ENCODE data around the gene POLR1H.
A peak's percentile ranks its signal among the peaks of the same experiment; 100 is the strongest.
"Not testable (repeated sequence)": the region's sequence is repeated elsewhere in the genome, so short reads cannot be mapped to it uniquely, and the experiment has no call there.

Gene POLR1H

DNA sequence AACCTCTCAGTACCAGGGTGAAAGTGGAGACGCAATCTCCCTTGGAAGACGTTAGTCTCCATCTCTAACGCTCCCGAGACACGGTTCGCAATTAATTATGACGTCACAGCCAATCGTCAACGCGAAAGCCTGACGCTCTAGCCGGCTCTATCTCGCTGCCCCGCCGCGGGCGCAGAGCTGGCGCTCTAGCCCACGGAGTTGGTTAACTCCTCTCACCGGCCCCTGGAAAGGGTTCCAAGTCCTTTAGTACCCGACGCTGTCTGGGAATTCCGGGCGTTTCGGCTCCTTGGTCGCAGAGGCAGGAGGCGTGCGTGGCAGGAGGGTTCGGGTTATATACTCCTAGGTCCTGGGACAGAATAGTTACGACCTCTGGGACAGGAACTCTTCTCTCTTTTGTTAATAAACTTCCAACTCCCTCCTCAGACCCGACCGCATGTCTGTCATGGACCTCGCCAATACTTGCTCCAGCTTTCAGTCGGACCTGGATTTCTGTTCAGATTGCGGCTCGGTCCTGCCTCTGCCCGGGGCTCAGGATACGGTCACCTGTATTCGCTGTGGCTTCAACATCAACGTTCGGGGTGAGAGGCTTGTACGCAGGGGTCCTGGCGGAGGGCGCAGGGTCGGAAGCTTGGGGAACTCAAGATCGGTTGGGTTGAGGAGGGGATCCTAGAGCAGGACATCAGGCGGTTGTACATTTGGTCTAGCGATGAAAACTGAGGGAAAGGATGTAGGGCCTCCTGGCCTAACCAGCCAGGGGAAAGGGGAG lies at the start of gene POLR1H:
POLR1H (plus strand) TSS at position 174 of the 766 bp plus-strand sequence; CDS start at position 434, 260 bp downstream.
- peak; percentile 87 for DNase-seq

DNA sequence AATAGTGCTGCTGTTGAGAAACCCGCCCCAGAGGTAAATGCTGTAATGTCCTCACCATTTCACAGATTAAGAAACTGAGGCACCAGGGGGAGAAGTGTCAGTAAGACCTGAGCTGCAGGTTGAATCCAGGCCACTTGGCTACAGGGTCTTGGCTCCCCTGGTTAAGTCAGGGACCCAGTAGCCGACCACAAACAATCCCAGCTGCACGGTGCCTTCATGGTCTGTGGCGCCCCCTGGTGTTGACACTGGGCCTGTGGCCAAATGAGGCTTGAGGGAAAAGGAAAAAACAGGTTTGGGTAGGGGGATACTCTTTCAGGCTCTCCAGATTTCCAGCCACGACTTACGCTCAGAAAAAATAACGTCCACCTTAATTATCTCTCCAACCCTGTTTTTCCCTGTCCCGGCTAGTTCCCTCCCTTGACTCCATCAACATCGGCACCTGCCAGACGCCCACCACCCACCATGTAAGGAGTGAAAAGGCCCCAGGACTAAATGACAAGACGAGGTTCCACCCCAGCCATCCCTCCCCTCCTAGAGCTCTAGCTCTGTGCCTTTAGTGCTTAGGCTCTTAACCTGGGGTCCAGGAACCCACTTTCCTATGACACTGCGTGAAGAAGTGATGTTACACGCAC lies 47.7 kb upstream of the POLR1H start:
- DNase-seq: peak; percentile 30

GRCh38 chr6:30019819-30020218 lies 41.2 kb upstream of the POLR1H start:
- DNase-seq: no peak

DNA sequence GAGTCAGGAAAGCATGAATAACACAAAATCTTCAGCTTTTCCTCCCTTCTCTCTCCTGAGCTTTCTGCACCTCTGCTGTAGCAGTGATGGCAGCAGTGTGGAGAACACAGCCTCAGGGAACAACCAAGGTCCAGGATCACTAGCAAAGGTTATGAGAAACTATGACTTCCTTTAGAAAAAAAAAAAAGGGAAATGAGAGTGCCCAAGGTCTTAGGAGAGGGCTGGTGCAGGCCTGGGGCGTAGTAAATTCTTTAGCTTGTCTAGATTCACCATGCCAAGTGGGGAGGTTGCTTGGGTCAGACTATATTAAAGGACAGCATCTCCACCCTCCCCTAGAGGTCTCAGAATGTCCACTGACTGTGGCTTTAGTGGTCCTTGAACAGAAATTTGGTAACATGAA lies 40.4 kb upstream of the POLR1H start:
- DNase-seq: no peak

- no peak for DNase-seq
Measured at GRCh38 chr6:30022189-30022588, 38.9 kb upstream of the POLR1H start.

GRCh38 chr6:30022712-30023111 lies 38.4 kb upstream of the POLR1H start:
- not testable (repeated sequence) for DNase-seq

GRCh38 chr6:30025186-30025585 lies 35.9 kb upstream of the POLR1H start:
- no peak for DNase-seq

GRCh38 chr6:30029588-30029987 lies 31.5 kb upstream of the POLR1H start:
- no peak for DNase-seq

DNA sequence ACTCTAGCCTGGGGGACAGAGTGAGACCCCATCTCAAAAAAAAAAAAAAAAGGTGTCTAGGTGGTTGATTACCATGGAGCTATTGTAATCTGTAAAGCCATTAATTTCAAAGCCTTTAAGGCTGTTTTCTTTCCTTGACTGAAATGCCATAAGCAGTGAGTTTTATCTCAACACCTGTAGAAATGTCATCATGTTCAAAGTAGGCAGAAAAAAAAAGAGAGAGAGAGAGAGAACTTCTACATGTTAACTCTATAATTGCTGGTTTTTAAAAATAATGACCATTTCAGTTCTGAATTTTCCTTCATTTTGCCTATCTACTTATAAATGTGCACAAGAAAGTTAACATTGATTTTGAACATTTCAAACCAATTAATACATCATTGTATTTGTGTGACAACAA lies 29.7 kb upstream of the POLR1H start:
- no peak for DNase-seq

DNA sequence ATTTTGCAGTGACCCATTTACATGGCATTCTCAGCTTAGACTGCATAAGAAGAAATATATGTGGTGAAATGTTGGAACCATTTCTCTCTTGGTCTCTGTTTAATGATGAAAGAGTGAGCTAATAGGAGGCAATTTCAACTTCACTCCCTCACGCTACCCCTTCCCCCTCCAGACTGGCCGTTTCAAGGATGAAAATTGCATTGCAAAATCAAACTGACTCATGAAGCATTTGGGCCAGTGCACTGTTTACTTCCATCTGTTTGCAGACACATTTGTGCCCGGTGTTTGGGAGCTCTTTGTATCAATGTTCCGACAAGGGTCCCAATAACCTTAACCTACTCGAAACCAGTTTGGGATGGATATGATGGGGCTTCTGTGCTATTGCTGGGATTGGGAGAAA lies 27.6 kb upstream of the POLR1H start:
- not testable (repeated sequence) for DNase-seq

DNA sequence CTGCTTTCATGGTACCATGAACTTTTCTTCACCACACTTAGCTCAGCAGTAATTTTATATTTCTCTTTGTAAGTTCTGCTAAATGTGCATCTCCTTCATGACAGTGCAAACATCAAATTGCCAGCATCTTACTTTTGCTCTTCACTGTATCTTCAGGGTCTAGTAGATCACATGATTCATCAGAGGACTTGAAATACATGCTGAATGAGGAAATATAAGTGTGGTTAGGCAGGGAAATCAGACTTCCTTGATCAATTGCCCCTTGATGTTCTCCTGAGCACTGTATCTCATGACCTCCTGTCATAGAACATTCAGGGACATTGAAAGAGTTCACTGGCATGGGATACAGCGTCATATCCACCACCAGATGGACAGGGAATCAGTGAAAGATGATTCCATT lies 25.3 kb upstream of the POLR1H start:
- DNase-seq: no peak

DNA sequence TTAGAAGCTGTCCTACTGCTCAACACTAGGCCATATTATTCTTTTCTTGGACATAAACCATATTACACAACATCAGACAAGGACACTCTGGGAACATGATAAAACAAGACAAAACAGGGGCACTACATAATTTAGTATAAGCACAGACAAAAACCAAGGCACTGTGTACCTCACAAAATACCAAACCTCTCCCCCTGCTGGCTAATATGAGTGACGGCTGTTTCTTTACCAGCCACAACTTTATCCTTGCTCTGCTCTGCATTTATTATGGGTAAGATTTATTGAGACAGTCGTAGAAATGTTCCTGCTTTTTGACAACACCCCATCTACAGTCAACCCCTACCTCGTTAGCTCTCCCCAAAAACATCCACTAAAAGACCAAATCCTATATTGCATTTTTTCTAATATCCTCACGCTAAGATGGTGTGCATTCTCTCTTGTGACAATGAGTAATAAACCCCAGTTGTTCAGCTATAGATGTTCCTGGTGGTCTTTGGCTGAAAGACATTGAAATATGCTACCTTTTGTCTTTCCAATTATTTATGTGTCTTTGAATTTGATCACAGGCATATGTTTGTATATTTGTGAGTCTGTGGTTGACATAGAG lies 23.8 kb upstream of the POLR1H start:
- DNase-seq: no peak

DNA sequence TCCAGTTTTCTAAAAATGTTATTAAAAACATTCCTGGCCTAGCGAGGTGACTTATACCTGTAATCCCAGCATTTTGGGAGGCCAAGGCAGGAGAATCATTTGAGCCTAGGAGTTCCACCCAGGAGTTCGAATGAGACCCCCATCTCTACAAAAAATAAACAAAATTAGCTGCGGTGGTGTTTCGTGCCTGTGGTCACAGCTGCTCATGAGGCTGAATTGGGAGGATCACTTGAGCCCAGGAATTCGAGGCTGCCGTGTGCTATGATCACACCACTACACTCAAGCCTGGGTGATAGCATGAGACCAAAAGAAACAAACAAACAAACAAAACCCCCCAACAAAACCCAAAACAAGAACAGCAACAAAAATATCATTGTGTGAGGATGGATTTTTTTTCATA lies 19.8 kb upstream of the POLR1H start:
- no peak for DNase-seq

DNA sequence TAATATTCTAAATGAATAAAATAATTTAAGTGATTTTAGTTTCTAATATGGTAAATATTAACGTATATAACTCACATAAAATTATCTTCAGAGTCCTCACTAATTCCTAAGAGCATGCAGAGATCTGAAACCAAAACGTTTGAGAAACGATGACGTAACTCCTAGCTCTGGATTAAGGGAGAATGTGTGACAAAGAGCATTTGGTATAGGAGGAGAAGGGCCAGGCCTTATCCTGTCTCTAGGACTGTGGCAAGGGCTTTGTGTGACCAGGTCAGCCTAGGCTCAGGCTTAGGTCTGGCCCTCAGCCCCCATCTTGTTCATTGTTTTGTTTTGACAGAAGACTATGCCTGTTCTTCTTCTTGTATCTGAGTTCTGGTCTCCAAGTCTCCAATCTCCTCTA lies 19.2 kb upstream of the POLR1H start:
- DNase-seq: no peak

- no peak for DNase-seq
Measured at GRCh38 chr6:30042476-30042875, 18.6 kb upstream of the POLR1H start.

- no peak for DNase-seq
Measured at GRCh38 chr6:30042914-30043313, 18.2 kb upstream of the POLR1H start.

GRCh38 chr6:30043744-30044143 lies 17.3 kb upstream of the POLR1H start:
- DNase-seq: no peak

- DNase-seq: no peak
Measured at GRCh38 chr6:30044630-30045029, 16.4 kb upstream of the POLR1H start.

DNA sequence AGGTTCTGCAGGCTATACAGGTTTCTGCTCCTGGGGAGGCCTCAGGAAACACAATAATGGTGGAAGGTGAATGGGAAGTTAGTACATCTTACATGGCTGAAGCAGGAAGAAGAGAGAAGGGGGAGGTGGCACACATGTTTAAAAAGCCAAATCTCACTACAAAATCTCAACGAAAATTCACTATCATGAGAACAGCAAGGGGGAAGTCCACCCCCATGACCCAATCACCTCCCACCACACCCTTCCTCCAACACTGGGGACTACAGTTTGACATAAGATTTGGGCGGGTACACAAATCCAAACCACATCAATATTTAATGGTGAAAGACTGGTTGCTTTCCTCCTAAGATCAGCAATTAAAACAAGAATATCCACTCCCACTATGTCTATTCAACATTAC lies 13.8 kb upstream of the POLR1H start:
- DNase-seq: no peak

GRCh38 chr6:30053682-30054081 lies 7.4 kb upstream of the POLR1H start:
- no peak for DNase-seq

DNA sequence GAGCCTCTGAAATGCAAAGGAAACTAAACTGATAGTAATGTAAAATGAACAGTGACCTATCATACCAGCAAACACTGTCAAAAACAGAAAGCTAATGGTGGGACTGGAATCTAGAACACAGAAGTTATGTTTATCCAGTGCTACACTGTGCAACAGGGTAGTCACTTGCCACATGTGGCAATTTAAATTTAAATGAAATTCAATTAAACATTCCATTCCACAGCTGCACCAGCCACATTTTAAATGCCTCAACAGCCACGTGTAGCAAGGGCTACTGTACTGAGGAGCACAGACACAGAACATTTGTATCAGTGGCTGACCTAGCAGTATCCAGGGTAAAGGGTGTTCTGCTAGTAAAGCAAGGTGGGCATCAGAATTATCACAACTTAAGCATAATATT lies 5.6 kb upstream of the POLR1H start:
- DNase-seq: no peak

- DNase-seq: no peak
Measured at GRCh38 chr6:30060606-30061091, 416 bp upstream of the POLR1H start.

DNA sequence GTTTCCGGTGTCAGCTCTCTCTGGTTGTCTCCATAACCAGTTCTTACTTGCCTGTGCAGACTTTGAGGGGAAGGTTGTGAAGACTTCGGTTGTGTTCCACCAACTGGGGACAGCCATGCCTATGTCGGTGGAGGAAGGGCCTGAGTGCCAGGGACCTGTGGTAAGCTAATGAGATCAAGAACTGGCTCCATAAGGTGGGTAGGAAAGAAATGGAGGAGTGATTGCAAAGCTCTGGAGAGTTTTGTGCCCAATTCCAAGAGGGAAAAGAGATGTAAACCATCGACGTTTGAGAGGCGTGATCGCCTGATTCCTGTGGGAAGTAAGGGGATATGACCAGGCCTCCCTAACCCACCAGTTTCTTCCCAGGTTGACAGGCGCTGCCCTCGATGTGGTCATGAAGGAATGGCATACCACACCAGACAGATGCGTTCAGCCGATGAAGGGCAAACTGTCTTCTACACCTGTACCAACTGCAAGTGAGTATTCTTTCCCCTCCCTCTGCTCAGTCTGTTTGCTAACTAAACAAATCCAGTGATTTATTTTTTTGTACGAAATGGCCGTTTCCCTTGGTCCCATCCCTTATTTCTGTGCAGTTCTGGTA lies 893 bp downstream of the POLR1H start:
- DNase-seq: peak; percentile 36
